ENCODE results near the gene GALNT16. TPM values are rescaled to one million over a fixed set of nuclear protein-coding genes. Genes with fewer than 3 reads are reported as not detected.

The GALNT16 gene
- total and polyA plus RNA-seq, 9 donors, result 10.7 to 36.8 (median 20.0) TPM

GRCh38 chr14:69237142-69237541, 22.8 kb upstream of the GALNT16 start:
- DNase-seq, result no peak

GRCh38 chr14:69237584-69237983, 22.4 kb upstream of the GALNT16 start:
- Histone ChIP-seq H3K4me1 (ENCODE audit: control insufficient read depth, insufficient read depth, low read length) (no peaks in the 10 kb centered on the region), H3K36me3 (ENCODE audit: control insufficient read depth, insufficient read depth, low read length) (peaks cover 60% of the 10 kb centered on the region), H3K9me3 (replicated peaks; ENCODE audit: control insufficient read depth, low read depth, low read length) (no peaks in the 10 kb centered on the region), H3K27ac (ENCODE audit: low read length) (no peak overlapping the region), H3K27me3 (ENCODE audit: control insufficient read depth, insufficient read depth, low read length) (no peaks in the 10 kb centered on the region), H3K4me3 (ENCODE audit: low read length) (no peak overlapping the region)
- DNase-seq, result no peak
- WGBS (ENCODE audit: insufficient coverage), result 86% methylated on average over 12 of the region's 12 CpGs

More at GRCh38 chr14:69237142-69237541, 22.8 kb upstream of the GALNT16 start:
- Histone ChIP-seq H3K36me3 (ENCODE audit: control insufficient read depth, insufficient read depth, low read length) (peaks cover 59% of the 10 kb centered on the region), H3K27ac (ENCODE audit: low read length) (no peak overlapping the region), H3K4me3 (ENCODE audit: low read length) (no peak overlapping the region), H3K9me3 (replicated peaks; ENCODE audit: control insufficient read depth, low read depth, low read length) (no peaks in the 10 kb centered on the region), H3K4me1 (ENCODE audit: control insufficient read depth, insufficient read depth, low read length) (no peaks in the 10 kb centered on the region), H3K27me3 (ENCODE audit: control insufficient read depth, insufficient read depth, low read length) (no peaks in the 10 kb centered on the region)
- 80% methylated on average over 1 of the region's 1 CpG for WGBS (ENCODE audit: insufficient coverage)

- no peak for DNase-seq
- WGBS (ENCODE audit: insufficient coverage), result no CpG with 5 or more reads among the region's 4 CpGs
- Histone ChIP-seq H3K27me3 (ENCODE audit: control insufficient read depth, insufficient read depth, low read length) (no peaks in the 10 kb centered on the region), H3K4me3 (ENCODE audit: low read length) (no peak overlapping the region), H3K9me3 (replicated peaks; ENCODE audit: control insufficient read depth, low read depth, low read length) (no peaks in the 10 kb centered on the region), H3K36me3 (ENCODE audit: control insufficient read depth, insufficient read depth, low read length) (peaks cover 60% of the 10 kb centered on the region), H3K27ac (ENCODE audit: low read length) (no peak overlapping the region), H3K4me1 (ENCODE audit: control insufficient read depth, insufficient read depth, low read length) (peaks cover 2% of the 10 kb centered on the region)
These were observed 21.1 kb upstream of the GALNT16 start for GRCh38 chr14:69238883-69239282.

- Histone ChIP-seq H3K36me3 (ENCODE audit: control insufficient read depth, insufficient read depth, low read length) (peaks cover 52% of the 10 kb centered on the region), H3K27ac (ENCODE audit: low read length) (no peak overlapping the region), H3K27me3 (ENCODE audit: control insufficient read depth, insufficient read depth, low read length) (no peaks in the 10 kb centered on the region), H3K4me1 (ENCODE audit: control insufficient read depth, insufficient read depth, low read length) (peaks cover 2% of the 10 kb centered on the region), H3K9me3 (replicated peaks; ENCODE audit: control insufficient read depth, low read depth, low read length) (no peaks in the 10 kb centered on the region), H3K4me3 (ENCODE audit: low read length) (no peak overlapping the region)
- WGBS (ENCODE audit: insufficient coverage), result 88% methylated on average over 8 of the region's 13 CpGs
- DNase-seq, result no peak
These were observed 19.3 kb upstream of the GALNT16 start for GRCh38 chr14:69240527-69241173.

- no peaks in the 10 kb centered on the region for H3K9me3 ChIP-seq (replicated peaks; ENCODE audit: control insufficient read depth, low read depth, low read length)
- WGBS (ENCODE audit: insufficient coverage), result 87% methylated on average over 2 of the region's 2 CpGs
- DNase-seq, result no peak
- peaks cover 43% of the 10 kb centered on the region for H3K36me3 ChIP-seq (ENCODE audit: control insufficient read depth, insufficient read depth, low read length)
- no peak overlapping the region for H3K27ac ChIP-seq (ENCODE audit: low read length)
- H3K27me3 ChIP-seq (ENCODE audit: control insufficient read depth, insufficient read depth, low read length), result no peaks in the 10 kb centered on the region
- no peak overlapping the region for H3K4me3 ChIP-seq (ENCODE audit: low read length)
- H3K4me1 ChIP-seq (ENCODE audit: control insufficient read depth, insufficient read depth, low read length), result peaks cover 5% of the 10 kb centered on the region
These were observed 18.4 kb upstream of the GALNT16 start for GRCh38 chr14:69241577-69241976.

- Histone ChIP-seq H3K9me3 (replicated peaks; ENCODE audit: control insufficient read depth, low read depth, low read length) (no peaks in the 10 kb centered on the region), H3K4me1 (ENCODE audit: control insufficient read depth, insufficient read depth, low read length) (peaks cover 11% of the 10 kb centered on the region), H3K27ac (ENCODE audit: low read length) (no peak overlapping the region), H3K36me3 (ENCODE audit: control insufficient read depth, insufficient read depth, low read length) (peaks cover 34% of the 10 kb centered on the region), H3K4me3 (ENCODE audit: low read length) (no peak overlapping the region), H3K27me3 (ENCODE audit: control insufficient read depth, insufficient read depth, low read length) (no peaks in the 10 kb centered on the region)
- 13% methylated on average over 2 of the region's 10 CpGs for WGBS (ENCODE audit: insufficient coverage)
- peak; percentile 85 for DNase-seq
These were observed 17.4 kb upstream of the GALNT16 start for GRCh38 chr14:69242311-69243224.

GRCh38 chr14:69244946-69245345, 15.0 kb upstream of the GALNT16 start:
- 80% methylated on average over 1 of the region's 3 CpGs for WGBS (ENCODE audit: insufficient coverage)
- H3K27me3 ChIP-seq (ENCODE audit: control insufficient read depth, insufficient read depth, low read length), result no peaks in the 10 kb centered on the region
- peaks cover 19% of the 10 kb centered on the region for H3K36me3 ChIP-seq (ENCODE audit: control insufficient read depth, insufficient read depth, low read length)
- peaks cover 16% of the 10 kb centered on the region for H3K4me1 ChIP-seq (ENCODE audit: control insufficient read depth, insufficient read depth, low read length)
- H3K4me3 ChIP-seq (ENCODE audit: low read length), result no peak overlapping the region
- DNase-seq, result no peak
- no peaks in the 10 kb centered on the region for H3K9me3 ChIP-seq (replicated peaks; ENCODE audit: control insufficient read depth, low read depth, low read length)
- H3K27ac ChIP-seq (ENCODE audit: low read length), result no peak overlapping the region

- no peaks in the 10 kb centered on the region for H3K9me3 ChIP-seq (replicated peaks; ENCODE audit: control insufficient read depth, low read depth, low read length)
- no peak overlapping the region for H3K27ac ChIP-seq (ENCODE audit: low read length)
- H3K4me1 ChIP-seq (ENCODE audit: control insufficient read depth, insufficient read depth, low read length), result peaks cover 21% of the 10 kb centered on the region
- no CpG with 5 or more reads among the region's 3 CpGs for WGBS (ENCODE audit: insufficient coverage)
- no peak for DNase-seq
- H3K36me3 ChIP-seq (ENCODE audit: control insufficient read depth, insufficient read depth, low read length), result peaks cover 9% of the 10 kb centered on the region
- no peaks in the 10 kb centered on the region for H3K27me3 ChIP-seq (ENCODE audit: control insufficient read depth, insufficient read depth, low read length)
- no peak overlapping the region for H3K4me3 ChIP-seq (ENCODE audit: low read length)
These were observed 13.6 kb upstream of the GALNT16 start for GRCh38 chr14:69246331-69246730.

GRCh38 chr14:69247676-69248440, 12.1 kb upstream of the GALNT16 start:
- no peak overlapping the region for H3K4me3 ChIP-seq (ENCODE audit: low read length)
- H3K36me3 ChIP-seq (ENCODE audit: control insufficient read depth, insufficient read depth, low read length), result no peaks in the 10 kb centered on the region
- H3K27me3 ChIP-seq (ENCODE audit: control insufficient read depth, insufficient read depth, low read length), result no peaks in the 10 kb centered on the region
- peak; percentile 98 for DNase-seq
- no peaks in the 10 kb centered on the region for H3K9me3 ChIP-seq (replicated peaks; ENCODE audit: control insufficient read depth, low read depth, low read length)
- peak overlapping the region; percentile 80 for H3K27ac ChIP-seq (ENCODE audit: low read length)
- WGBS (ENCODE audit: insufficient coverage), result no CpG with 5 or more reads among the region's 3 CpGs
- H3K4me1 ChIP-seq (ENCODE audit: control insufficient read depth, insufficient read depth, low read length), result peaks cover 21% of the 10 kb centered on the region

- H3K9me3 ChIP-seq (replicated peaks; ENCODE audit: control insufficient read depth, low read depth, low read length), result no peaks in the 10 kb centered on the region
- no peaks in the 10 kb centered on the region for H3K27me3 ChIP-seq (ENCODE audit: control insufficient read depth, insufficient read depth, low read length)
- WGBS (ENCODE audit: insufficient coverage), result 70% methylated on average over 3 of the region's 5 CpGs
- peaks cover 21% of the 10 kb centered on the region for H3K4me1 ChIP-seq (ENCODE audit: control insufficient read depth, insufficient read depth, low read length)
- DNase-seq, result no peak
- no peaks in the 10 kb centered on the region for H3K36me3 ChIP-seq (ENCODE audit: control insufficient read depth, insufficient read depth, low read length)
- no peak overlapping the region for H3K4me3 ChIP-seq (ENCODE audit: low read length)
- H3K27ac ChIP-seq (ENCODE audit: low read length), result no peak overlapping the region
These were observed 10.4 kb upstream of the GALNT16 start for GRCh38 chr14:69249603-69250002.
